ENCODE measurements around the gene MANSC1.
A peak's percentile ranks its signal among the peaks of the same experiment; 100 is the strongest.
"Not testable (repeated sequence)": the region's sequence is repeated elsewhere in the genome, so short reads cannot be mapped to it uniquely, and the experiment has no call there.

Gene MANSC1

DNA sequence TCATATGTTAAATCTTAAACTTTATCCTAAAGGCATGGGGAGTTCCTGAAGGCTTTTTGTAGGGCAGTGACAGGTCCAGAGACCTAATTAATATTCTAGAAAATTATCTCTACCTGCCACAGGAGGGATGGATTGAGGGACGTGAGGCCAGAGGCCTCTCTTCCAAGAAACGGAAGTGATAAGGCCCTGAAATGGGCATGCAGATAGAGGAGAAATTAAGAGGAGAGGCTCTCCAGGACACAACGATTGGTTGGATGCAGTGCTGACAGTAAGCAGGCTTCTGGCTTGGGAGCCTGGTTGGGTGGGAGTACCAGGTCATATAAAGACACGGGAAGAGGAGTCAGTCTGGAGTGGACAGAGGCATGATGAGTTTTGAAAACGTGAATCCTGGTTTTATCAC is 3.8 kb upstream of the MANSC1 start:
- peaks cover 0 to 23% (median 15%) of the 10 kb centered on the region in 4 donors for H3K4me1 ChIP-seq
- H3K36me3 ChIP-seq, result no peaks in the 10 kb centered on the region
- DNase-seq, result no peak
- H3K27me3 ChIP-seq, result no peaks in the 10 kb centered on the region
- no peak overlapping the region for H3K4me3 ChIP-seq
- no peak overlapping the region for H3K27ac ChIP-seq
- TF ChIP-seq, protein P1, sequence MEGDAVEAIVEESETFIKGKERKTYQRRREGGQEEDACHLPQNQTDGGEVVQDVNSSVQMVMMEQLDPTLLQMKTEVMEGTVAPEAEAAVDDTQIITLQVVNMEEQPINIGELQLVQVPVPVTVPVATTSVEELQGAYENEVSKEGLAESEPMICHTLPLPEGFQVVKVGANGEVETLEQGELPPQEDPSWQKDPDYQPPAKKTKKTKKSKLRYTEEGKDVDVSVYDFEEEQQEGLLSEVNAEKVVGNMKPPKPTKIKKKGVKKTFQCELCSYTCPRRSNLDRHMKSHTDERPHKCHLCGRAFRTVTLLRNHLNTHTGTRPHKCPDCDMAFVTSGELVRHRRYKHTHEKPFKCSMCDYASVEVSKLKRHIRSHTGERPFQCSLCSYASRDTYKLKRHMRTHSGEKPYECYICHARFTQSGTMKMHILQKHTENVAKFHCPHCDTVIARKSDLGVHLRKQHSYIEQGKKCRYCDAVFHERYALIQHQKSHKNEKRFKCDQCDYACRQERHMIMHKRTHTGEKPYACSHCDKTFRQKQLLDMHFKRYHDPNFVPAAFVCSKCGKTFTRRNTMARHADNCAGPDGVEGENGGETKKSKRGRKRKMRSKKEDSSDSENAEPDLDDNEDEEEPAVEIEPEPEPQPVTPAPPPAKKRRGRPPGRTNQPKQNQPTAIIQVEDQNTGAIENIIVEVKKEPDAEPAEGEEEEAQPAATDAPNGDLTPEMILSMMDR (IDR thresholded peaks at IDR 0.05), result no peak
- intact Hi-C loops (cut with DNase I; ENCODE audit: low total_unique reads), result no loop called here
- H3K9me3 ChIP-seq, result no peaks in the 10 kb centered on the region

DNA sequence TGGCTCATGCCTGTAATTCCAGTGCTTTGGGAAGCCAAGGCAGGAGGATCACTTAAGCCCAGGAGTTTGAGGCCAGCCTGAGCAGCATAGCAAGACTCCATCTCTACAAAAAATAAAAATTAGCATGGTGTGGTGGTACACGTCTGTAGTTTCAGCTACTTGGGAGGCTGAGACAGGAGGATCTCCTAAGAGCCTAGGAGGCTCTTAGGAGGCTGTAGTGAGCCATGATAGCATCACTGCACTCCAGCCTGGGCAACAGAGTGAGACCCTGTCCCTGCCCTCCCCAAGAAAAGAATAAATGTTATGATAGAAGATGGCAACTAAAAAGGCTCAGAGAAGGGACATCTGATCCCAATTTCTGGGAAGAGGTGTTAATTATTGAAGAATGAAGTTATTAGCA is 3.2 kb upstream of the MANSC1 start:
- H3K27ac ChIP-seq, result no peak overlapping the region
- H3K4me3 ChIP-seq, result no peak overlapping the region
- TF ChIP-seq, protein P1 (IDR thresholded peaks at IDR 0.05), result no peak
- no peak for DNase-seq
- intact Hi-C loops (cut with DNase I; ENCODE audit: low total_unique reads), result no loop called here
- H3K9me3 ChIP-seq, result no peaks in the 10 kb centered on the region
- no peaks in the 10 kb centered on the region for H3K36me3 ChIP-seq
- no peaks in the 10 kb centered on the region for H3K27me3 ChIP-seq
- H3K4me1 ChIP-seq, result peaks cover 0 to 20% (median 12%) of the 10 kb centered on the region in 4 donors

DNA sequence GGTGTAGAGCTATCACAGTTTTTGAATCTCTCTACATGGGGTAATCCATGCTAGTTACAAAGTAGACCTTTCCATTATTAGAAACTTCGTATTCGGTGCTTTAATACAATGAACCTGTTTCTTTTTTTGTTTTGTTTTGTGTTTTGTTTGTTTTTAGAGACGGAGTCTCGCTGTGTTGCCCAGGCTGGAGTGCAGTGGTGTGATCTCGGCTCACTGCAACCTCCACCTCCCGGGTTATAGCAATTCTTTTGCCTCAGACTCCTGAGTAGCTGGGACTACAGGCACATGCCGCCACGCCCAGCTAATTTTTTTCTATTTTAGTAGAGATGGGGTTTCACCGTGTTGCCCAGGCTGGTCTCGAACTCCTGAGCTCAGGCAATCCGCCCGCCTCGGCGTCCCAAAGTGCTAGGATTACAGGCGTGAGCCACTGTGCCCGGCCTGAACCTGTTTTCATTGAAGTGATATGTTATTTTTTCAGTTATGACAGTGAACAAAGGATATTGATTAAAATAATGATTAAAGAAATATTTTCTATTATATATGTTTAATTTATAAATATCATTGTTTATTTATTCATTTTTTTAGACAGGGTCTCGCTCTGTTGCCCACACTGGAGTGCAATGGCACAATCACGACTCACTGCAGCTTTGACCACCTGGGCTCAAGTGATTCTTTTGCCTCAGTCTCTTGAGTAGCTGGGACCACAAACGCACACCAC is 1.6 kb upstream of the MANSC1 start:
- H3K4me3 ChIP-seq; H3K36me3 ChIP-seq; H3K9me3 ChIP-seq; intact Hi-C loops (cut with DNase I; ENCODE audit: low total_unique reads); DNase-seq; H3K27ac ChIP-seq; H3K27me3 ChIP-seq: not testable (repeated sequence)
- peaks cover 0 to 14% (median 10%) of the 10 kb centered on the region in 4 donors for H3K4me1 ChIP-seq

DNA sequence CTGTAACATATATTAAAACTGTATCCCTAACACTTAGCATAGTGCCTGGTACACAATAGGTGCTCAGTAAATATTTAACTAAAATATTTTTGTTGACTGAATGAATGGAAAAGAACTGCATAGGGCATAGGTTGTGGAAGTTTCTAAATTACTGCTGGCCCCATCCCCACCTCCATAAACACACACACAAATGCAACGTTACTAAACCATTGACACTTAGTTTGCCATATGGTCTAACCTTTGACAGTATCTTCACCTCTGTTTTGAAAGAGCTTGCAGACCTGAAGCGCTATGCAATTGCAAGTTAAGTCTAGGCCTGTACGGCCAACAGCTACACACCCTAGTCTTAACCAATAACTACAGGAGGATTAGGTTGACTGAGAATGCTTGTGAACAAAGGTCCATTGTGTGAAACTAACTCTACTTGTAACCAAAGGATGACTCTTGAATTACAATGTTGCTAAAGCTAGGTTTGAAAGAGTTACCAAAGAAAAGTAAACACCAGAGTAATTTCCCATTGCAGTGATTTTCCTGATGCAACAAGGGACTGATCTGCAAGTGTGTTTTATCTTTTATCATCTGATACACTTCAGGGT is 924 bp upstream of the MANSC1 start:
- H3K4me3 ChIP-seq, result peak overlapping the region in 1 of 2 donors; percentile 83
- DNase-seq, result no peak
- H3K9me3 ChIP-seq, result no peaks in the 10 kb centered on the region
- H3K27me3 ChIP-seq, result no peaks in the 10 kb centered on the region
- TF ChIP-seq, protein P1 (IDR thresholded peaks at IDR 0.05), result no peak
- intact Hi-C loops (cut with DNase I; ENCODE audit: low total_unique reads), result no loop called here
- peak overlapping the region in 1 of 2 donors; percentile 88 for H3K27ac ChIP-seq
- no peaks in the 10 kb centered on the region for H3K36me3 ChIP-seq
- H3K4me1 ChIP-seq, result peaks cover 0 to 13% (median 8%) of the 10 kb centered on the region in 4 donors

DNA sequence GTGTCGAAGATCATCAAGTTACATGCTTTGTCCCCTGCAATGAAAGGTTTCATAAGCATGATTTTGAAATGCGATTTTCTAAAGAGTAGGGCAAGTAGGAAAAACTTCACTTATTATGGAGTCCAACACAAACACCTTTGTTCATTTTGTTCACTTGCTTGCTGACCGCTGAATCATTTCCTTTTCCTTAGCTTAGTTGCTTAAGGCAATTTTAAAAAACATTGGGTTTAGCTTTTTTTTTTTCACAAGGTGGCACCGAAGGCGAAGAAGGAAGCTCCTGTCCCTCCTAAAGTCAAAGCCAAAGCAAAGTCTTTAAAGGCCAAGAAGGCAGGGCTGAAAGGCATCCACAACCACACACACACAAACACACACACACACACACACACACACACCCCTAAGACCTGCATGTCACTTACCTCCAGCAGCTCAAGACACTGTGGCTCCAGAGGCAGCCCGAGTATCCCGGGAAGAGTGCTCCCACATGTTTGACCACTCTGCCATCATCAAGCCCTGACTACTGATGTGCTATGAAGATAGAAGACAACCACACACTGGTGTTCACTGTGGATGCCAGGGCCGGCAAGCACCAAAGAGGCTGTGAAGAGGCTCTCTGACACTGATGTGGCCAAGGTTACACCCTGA is 11.4 kb downstream of the MANSC1 start:
- TF ChIP-seq, protein P1 (IDR thresholded peaks at IDR 0.05), result no peak
- intact Hi-C loops (cut with DNase I; ENCODE audit: low total_unique reads), result no loop called here
- no peak for DNase-seq
- H3K27ac ChIP-seq, result peak overlapping the region; percentile 43 to 58
- peaks cover 16 to 25% (median 20%) of the 10 kb centered on the region in 3 donors for H3K36me3 ChIP-seq
- peaks cover 0 to 23% (median 10%) of the 10 kb centered on the region in 4 donors for H3K4me1 ChIP-seq
- H3K9me3 ChIP-seq, result no peaks in the 10 kb centered on the region
- H3K27me3 ChIP-seq, result no peaks in the 10 kb centered on the region
- peak overlapping the region in 1 of 2 donors; percentile 4 for H3K4me3 ChIP-seq

DNA sequence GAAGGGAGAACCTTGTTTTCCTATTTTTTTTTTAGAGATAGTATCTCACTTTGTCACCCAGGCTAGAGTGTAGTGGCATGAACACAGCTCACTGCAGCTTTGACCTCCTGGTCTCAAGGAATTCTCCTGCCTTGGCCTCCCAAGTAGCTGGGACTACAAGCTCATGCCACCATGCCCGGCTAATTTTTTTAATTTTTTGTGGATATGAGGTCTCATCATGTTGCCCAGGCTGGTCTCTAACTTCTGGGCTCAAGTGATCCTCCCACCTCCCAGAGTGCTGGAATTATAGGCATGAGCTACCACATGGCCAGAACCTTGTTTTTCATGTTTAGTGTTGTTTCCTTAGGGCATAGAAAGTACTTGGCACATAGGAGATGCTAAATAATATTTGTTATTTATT is 13.5 kb downstream of the MANSC1 start:
- Histone ChIP-seq H3K27ac (no peak overlapping the region), H3K36me3 (peaks cover 3 to 13% (median 12%) of the 10 kb centered on the region in 3 donors), H3K4me1 (peaks cover 0 to 27% (median 13%) of the 10 kb centered on the region in 4 donors), H3K9me3 (no peaks in the 10 kb centered on the region), H3K27me3 (no peaks in the 10 kb centered on the region), H3K4me3 (no peak overlapping the region)
- DNase-seq, result no peak
- intact Hi-C loops (cut with DNase I; ENCODE audit: low total_unique reads), result no loop called here
- TF ChIP-seq, protein P1 (IDR thresholded peaks at IDR 0.05), result no peak
